HG03045 (cell line): ENCODE measurements around the gene TUBD1.
"Not testable (repeated sequence)": the region's sequence is repeated elsewhere in the genome, so short reads cannot be mapped to it uniquely, and the experiment has no call there.

Source experiments
- ATAC-seq: cut with Tn5 transposase; IDR thresholded peaks from one replicate; pipeline ENCODE4 v1.9.1; 2021; ENCODE audit warnings: mild to moderate bottlenecking, moderate library complexity; ENCODE audit not compliant: unreplicated experiment

The TUBD1 gene

DNA sequence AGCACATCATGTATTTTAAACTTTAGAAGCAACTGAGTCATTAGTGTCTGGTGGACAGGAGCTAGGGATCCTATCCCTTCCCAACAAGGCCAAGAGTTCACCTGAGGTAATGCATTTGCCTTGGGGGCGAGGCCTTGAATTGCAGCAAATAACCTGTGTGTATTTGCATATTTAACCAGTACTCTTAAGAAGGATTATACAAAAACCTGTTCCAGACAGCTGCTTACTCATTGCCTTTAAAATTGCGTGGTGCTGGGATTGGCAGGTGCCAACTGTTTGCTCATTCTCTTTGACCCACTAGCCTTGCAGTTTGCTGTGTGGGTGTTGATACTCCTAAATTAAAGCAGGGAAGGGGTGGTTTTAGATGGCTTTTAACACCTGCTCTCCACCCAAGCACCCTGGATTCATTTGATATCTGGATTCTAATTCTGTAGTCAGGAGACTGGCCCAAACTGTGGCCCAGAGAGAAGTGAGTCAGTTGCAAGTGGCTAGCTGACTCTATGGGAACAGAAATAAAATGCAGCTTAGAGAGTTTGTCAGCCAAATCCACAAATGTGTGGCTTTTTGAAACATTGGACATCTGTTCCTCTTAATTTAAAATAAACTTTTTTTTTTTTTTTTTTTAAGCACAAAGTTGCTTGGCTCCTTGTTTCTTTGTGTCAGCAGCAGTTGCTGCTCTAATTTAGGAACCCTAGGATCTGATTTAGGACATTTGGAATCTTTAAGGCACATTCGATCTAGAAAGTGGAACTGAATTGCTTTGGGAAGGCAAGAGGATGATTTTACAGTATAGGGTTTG, 46.9 kb downstream of the TUBD1 start:
- ATAC-seq: no peak

DNA sequence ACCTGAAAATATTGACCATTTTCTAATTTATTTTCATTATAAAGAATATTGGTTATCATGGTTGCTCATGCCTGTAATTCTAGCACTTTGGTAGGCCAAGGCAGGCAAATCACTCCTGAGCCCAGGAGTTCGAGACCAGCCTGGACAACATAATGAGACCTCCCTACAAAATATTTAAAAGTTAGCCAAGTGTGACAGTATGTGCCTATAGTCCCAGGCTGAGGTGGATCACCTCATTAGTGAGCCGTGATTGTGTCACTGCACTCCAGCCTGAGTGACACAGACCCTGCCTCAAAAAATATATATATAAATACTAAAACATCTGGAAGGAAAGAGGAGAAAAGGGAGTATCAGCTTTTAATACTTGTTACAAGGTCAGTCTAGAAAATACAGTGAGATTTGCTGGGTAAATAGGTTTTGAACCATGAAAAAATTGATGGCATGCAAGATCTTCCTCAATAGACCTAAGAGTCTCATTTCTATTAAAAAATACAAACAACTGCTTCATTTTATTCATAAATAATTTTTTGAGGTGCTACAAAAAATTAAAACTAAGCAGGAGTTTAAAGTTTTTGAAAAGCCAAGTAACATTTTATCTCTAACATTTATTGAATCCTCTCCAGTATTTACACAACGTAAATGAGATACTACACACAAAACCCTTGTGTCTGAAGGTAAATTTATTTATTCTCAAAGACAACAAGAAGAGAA, 47.7 kb downstream of the TUBD1 start:
- ATAC-seq: no peak

- ATAC-seq: no peak
These were observed 49.7 kb downstream of the TUBD1 start for GRCh38 chr17:59842901-59843652.

DNA sequence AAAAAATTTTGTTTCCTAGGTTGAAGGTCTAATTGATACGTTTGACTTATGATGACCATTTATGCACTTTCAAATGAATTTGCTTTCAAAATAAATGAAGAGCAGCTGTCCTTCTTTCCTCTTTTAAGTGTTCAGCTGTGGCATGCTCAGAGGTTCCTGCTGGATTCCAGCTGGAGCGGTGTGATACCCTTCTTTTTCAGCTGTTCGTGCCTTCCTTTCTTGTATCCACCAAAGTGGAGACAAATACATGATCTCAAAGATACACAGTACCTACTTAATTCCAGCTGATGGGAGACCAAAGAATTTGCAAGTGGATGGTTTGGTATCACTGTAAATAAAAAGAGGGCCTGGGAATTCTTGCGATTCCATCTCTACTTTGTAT, 50.9 kb downstream of the TUBD1 start:
- ATAC-seq: not testable (repeated sequence)

DNA sequence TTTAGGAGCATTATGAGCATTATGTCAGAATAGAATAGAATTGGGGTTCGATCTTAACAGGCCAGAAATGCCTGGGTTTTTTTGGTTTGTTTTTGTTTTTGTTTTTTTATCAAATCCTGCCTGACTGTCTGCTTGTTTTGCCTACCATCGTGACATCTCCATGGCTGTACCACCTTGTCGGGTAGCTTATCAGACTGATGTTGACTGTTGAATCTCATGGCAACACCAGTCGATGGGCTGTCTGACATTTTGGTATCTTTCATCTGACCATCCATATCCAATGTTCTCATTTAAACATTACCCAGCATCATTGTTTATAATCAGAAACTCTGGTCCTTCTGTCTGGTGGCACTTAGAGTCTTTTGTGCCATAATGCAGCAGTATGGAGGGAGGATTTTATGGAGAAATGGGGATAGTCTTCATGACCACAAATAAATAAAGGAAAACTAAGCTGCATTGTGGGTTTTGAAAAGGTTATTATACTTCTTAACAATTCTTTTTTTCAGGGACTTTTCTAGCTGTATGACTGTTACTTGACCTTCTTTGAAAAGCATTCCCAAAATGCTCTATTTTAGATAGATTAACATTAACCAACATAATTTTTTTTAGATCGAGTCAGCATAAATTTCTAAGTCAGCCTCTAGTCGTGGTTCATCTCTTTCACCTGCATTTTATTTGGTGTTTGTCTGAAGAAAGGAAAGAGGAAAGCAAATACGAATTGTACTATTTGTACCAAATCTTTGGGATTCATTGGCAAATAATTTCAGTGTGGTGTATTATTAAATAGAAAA, 51.5 kb downstream of the TUBD1 start:
- not testable (repeated sequence) for ATAC-seq

DNA sequence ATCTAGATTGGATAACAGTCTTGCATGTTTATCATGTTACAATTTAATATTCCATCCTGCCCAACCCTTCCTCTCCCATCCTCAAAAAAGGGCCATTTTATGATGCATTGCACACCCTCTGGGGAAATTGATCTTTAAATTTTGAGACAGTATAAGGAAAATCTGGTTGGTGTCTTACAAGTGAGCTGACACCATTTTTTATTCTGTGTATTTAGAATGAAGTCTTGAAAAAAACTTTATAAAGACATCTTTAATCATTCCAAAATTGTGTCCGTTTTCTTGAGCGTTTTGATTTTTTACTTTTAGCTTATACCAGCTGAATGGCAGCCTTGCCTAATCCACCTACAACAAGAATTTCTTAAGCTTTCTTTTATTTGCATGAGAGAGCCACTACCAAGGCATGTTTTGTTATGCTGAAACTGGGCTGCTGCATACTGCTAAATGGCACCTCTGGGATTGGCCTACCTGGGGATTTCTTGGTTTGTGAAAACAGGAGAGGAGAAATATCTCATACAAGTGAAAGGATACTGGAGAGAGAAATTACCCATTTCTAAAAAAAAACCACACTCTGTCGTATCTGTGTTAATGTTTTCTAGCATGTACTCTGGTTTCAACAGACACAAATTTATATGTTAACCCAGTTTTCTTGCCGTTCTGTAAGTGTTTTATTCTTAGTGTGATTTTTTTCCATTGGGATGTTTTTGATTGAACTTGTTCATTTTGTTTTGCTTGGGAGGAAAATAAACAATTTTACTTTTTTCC, 52.2 kb downstream of the TUBD1 start:
- ATAC-seq: no peak

- ATAC-seq: no peak
These were observed 53.0 kb downstream of the TUBD1 start for GRCh38 chr17:59839651-59840328.

DNA sequence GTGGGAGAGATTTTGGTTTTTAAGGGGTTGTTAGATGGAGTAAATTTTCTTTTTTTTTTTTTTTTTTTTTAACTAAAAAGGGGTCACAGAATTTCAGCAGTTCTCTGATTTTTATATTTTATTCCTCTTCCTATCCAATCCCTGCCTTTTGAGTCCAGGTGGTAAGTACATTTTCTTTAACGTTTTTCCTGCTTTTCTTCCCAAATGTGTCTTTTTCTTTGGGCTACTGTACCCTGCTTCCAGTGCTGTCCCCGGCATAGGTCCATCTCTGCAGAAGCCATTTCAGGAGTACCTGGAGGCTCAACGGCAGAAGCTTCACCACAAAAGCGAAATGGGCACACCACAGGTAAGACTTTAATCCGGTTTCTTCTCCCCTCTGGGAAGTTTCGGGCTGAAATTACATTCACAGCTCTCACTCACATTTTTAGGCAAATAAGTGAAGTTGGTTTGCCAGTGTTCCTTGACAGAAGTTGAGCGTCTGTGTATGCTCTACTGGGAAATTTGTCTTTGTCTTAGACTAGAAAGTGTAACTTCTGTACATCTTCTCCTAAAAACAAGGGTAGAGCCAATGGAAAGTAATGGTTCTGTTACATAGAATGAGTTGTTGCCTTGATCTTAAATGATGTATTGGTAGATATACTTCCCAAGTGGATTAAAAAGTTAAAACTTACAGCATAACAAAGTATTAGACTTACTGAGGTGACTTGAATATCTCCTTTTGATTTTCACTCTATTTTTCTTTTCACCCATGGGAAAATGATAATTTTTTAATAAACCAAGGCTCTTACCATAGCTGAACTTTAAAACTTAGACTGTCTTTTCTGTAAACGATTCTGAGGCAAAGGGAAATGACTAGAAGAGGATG, 54.5 kb downstream of the TUBD1 start:
- ATAC-seq: no peak

DNA sequence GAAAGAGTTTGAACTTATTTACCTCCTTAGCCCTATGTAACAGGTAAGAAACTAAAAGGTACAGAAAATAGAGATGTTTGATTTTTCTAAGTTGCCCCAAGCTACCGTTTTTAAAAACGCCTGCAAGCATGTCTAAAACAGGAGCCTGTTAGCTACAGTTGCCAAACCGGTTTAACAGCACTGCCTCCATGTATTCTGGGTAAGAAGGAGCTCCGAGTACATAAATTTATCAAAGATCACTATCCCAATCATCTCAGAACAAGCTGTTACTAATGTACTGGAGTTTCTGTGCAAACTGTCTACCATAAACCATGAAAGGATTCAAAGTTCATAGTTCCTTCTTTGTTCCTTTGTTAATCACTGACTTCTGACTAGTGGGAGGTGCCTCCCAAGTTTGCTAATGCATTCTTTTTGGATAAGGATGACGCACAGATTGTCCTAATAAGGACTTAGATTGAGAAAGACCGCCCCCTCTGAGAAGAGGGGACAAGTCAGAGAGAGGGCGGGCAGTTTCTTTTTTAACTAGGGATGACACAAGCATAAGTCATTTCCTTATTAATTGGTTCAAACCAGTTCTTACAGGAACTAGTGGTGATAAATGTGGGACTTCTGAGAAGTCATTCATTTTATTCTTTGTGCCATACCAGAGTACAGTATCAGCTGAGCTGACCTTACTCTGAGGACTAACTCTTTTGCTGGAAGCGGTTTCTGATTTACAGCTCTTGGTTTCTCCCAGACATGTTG, 55.3 kb downstream of the TUBD1 start:
- ATAC-seq: peak; percentile 59

DNA sequence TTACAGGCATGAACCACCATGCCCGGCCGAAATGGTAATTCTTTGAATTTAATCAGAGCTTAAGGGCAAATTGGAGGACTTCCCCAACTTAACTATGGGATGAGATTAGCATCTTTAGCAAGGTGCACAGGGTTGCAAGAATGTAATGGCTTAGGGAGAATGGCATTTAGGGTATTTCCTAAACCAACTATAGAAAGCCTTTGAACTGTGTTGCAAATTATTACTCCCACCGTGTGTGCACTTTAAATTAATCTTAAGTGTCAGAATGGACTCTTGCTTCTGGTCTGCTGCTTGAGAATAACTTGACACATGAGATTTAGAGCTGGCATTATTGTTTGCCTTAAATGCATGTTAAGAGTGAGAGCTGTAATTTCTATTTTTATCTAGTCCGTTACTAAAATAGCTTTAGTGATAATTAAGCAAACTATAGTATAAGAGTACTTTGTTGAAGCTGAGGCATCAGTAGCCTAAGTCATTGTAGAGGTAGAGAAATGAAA, 59.8 kb downstream of the TUBD1 start:
- ATAC-seq: no peak

GRCh38 chr17:59830846-59831486, 61.8 kb downstream of the TUBD1 start:
- ATAC-seq: no peak

DNA sequence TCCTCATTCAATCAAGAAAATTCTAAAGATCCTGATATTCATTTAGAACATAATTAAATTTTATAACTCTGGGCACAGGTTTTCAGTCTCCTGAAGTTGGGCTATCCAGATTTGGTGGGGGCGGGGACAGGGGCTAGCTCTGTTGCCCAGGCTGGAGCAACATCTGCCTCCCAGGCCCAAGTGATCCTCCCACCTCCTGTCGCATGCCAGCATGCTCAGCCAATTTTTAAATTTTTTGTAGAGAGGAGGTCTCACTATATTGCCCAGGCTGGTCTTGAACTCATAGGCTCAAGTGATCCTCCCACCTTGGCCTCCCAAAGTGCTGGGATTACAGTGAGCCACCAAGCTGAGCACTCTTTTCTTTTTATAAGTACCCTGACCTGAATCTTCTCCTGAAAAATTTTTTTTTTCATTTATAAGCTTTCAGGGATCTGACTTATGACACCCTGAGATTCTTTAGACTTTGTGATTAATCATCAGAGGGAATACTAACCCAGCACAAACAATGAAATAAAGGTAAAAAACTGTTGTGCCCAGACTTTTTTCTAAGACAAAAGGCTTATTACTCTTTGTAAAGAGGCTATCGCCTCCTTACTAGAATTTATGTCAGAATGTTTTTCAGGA, 62.6 kb downstream of the TUBD1 start:
- ATAC-seq: no peak

GRCh38 chr17:59829217-59830006, 63.3 kb downstream of the TUBD1 start:
- ATAC-seq: peak; percentile 60

DNA sequence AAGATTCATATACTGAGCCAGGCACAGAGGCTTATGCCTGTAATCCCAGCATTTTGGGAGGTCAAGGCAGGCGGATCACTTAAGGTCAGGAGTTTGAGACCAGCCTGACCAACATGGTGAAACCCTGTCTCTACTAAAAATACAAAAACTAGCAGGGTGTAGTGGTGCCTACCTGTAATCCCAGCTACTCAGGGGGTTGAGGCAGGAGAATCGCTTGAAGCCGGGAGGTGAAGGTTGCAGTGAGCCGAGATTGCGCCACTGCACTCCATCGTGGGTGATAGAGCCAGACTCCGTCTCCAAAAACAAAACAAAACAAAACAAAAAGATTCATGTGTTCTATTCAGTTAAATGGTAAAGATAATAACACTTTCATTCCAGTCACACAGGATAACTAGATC, 63.9 kb downstream of the TUBD1 start:
- ATAC-seq: not testable (repeated sequence)

DNA sequence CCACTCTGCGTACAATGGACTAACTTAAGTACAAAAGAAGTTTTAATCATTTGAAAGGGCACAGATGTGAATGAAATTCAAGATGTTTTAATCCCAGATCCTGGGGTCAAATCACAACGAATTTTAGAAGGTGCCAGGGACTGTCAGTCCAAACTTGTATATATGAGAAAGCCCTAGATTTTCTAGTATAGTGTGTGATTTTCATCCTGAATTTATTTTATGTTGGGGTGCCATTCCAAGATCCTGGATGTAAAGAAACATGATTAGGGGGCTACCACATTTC, 64.3 kb downstream of the TUBD1 start:
- no peak for ATAC-seq

DNA sequence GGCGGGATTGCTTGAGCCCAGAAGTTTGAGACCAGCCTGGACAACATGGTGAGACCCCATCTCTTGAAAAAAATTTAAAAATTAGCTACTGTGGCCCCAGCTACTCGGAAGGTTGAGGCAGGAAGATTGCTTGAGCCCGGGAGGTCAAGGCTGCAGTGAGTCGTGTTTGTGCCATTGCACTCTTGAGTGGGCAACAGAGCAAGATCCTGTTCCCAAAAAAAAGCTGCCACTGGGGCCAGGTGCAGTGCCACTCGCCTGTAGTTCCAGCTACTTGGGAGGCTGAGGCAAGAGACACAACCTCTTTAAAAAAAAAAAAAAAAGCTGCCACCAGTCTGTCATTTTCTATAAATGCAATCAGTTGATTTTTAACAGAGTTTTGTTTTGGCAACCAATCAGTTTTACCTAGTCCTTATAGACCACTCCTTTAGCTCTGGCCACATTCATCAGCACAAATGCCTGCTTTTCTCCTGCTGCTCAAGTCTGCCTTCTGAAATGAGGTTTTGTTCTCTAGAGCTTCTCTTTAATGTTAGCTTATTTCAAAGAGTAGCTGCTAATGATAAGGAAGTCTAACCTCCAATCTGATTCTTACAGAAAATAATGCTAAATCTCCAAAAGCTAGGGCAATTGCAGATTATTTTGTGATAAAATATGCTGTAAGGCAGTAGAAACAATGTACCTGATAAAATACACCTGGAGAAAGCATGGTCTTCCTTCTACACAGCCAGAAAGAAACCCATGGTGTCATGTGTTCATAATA, 64.8 kb downstream of the TUBD1 start:
- ATAC-seq: no peak
